Spleen (tissue), 3 donors: ENCODE measurements around the gene FMNL1.
A peak's percentile ranks its signal among the peaks of the same experiment; 100 is the strongest.

Source experiments
- POLR2A ChIP-seq, 3 donors: fragments of 450-650 bp; IDR thresholded peaks; one replicate each; pipeline ENCODE4 v1.5.1; 2017; ENCODE audit warnings: antibody characterized with exemption in 3 of 3, mild to moderate bottlenecking in 1 of 3
- POLR2AphosphoS5 ChIP-seq, 3 donors: sonication (generic); formaldehyde crosslinking; IDR thresholded peaks; one replicate each; pipeline ENCODE4 v1.5.1; 2017; ENCODE audit warnings: antibody characterized with exemption in 3 of 3

DNA sequence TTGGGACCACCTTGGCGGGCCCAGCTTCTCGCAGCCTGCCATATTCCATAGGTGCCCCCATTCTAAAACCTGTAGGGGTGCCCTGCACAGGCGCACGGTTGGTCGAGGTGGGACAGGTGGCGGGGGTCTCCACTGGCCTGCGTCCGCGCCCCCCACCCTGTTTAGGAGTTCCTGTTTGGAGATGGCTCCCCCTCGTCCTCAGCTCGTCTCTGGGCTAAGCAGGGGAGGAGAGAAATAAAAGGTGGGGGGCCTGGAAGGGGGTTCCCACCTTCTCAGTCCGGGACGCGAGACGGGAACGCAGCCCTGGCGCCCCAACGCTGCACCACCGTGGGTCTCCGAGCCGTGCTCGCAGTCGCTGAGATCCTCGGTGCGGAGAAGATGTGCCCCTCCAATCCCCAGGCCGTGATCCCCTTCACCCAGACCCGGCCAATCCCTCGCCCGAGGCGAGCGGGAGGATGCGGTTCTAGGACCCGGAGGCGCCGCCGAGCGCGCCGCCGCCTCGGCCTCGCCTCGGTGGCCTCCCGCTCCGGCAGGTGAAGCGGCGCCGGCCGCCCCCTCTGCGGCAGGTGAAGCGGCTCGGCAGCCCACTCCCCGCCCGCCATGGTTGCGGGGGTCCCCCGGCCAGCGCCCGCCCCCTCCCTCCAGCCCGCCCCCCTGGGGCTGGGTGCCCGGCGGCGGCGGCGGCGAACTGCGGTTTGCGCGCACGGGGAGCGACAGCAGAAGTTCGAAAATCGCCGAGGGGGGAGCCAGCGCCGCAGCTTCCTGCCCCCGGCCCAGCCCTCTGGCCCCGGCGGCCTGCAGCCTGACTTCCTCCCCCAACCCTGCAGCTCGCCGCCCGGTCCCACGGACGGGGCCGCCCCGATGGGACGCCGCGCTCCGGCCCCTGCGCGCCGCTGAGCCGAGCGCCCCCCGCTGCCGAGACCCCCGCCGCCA lies at the start of gene FMNL1:
- TF ChIP-seq POLR2A (IDR thresholded peaks at IDR 0.05), result no peak
- TF ChIP-seq POLR2AphosphoS5 (IDR thresholded peaks at IDR 0.05), result peak; percentile 79 to 89 (median 81)
